Activated T-cell treated with anti-CD3 and anti-CD28 coated beads, Interleukin-2, amount 50 U/mL, for 48 hours (primary cell): ENCODE data around the gene RACGAP1.

Source experiments
- DNase-seq, 2 experiments: peaks; one replicate each; pipeline ENCODE4 v3.0.0-alpha.2; 2020

The RACGAP1 gene

GRCh38 chr12:49967042-49967776 lies 58.1 kb downstream of the RACGAP1 start:
- peak; percentile 97 to 98 for DNase-seq

- DNase-seq = no peak
These were observed 58.7 kb downstream of the RACGAP1 start for GRCh38 chr12:49966511-49967041.

- no peak for DNase-seq
These were observed 59.5 kb downstream of the RACGAP1 start for GRCh38 chr12:49965836-49966235.

GRCh38 chr12:49964849-49965624 lies 60.3 kb downstream of the RACGAP1 start:
- no peak for DNase-seq

- no peak for DNase-seq
These were observed 61.1 kb downstream of the RACGAP1 start for GRCh38 chr12:49963976-49964815.

- DNase-seq = no peak
These were observed 62.2 kb downstream of the RACGAP1 start for GRCh38 chr12:49962861-49963765.

- no peak for DNase-seq
These were observed 63.1 kb downstream of the RACGAP1 start for GRCh38 chr12:49961993-49962764.

- no peak for DNase-seq
These were observed 64.0 kb downstream of the RACGAP1 start, which contains the start of gene AQP5 for GRCh38 chr12:49961111-49961922. AQP5 (plus strand) TSS chr12:49961872; CDS start chr12:49962018, 146 bp downstream.

- no peak for DNase-seq
These were observed 64.7 kb downstream of the RACGAP1 start for GRCh38 chr12:49960474-49961110.

- DNase-seq = no peak
These were observed 65.4 kb downstream of the RACGAP1 start for GRCh38 chr12:49959685-49960473.

- DNase-seq = no peak
These were observed 67.7 kb downstream of the RACGAP1 start for GRCh38 chr12:49957570-49957967.

- DNase-seq = no peak
These were observed 68.4 kb downstream of the RACGAP1 start for GRCh38 chr12:49956663-49957569.

- no peak for DNase-seq
These were observed 69.2 kb downstream of the RACGAP1 start for GRCh38 chr12:49955899-49956662.

GRCh38 chr12:49954863-49955830 lies 70.1 kb downstream of the RACGAP1 start:
- no peak for DNase-seq
